GM20000 (cell line): ENCODE data around the gene FOSL2.
"Not testable (repeated sequence)": the region's sequence is repeated elsewhere in the genome, so short reads cannot be mapped to it uniquely, and the experiment has no call there.

Experiments
- DNase-seq: peaks from one replicate; pipeline ENCODE4 v3.0.0; 2012; ENCODE audit warnings: low spot score
- CTCF ChIP-seq: IDR thresholded peaks from 2 replicates; pipeline ENCODE4 v1.5.1; 2012; ENCODE audit warnings: mild to moderate bottlenecking, control low read depth; ENCODE audit errors: extremely low read depth, missing control alignments

The FOSL2 gene

GRCh38 chr2:28367667-28368356, 24.8 kb upstream of the FOSL2 start:
- DNase-seq = no peak
- TF ChIP-seq CTCF = no peak

- no peak for DNase-seq
- TF ChIP-seq CTCF = no peak
Measured at GRCh38 chr2:28368357-28368798, 24.3 kb upstream of the FOSL2 start.

- no peak for TF ChIP-seq CTCF
- no peak for DNase-seq
Measured at GRCh38 chr2:28369358-28369757, 23.3 kb upstream of the FOSL2 start.

GRCh38 chr2:28370354-28370753, 22.3 kb upstream of the FOSL2 start:
- no peak for TF ChIP-seq CTCF
- DNase-seq = no peak

- not testable (repeated sequence) for DNase-seq
Measured at GRCh38 chr2:28371728-28372127, 20.9 kb upstream of the FOSL2 start.

- no peak for TF ChIP-seq CTCF
- no peak for DNase-seq
Measured at GRCh38 chr2:28373854-28374253, 18.8 kb upstream of the FOSL2 start.

GRCh38 chr2:28374331-28374730, 18.3 kb upstream of the FOSL2 start:
- no peak for TF ChIP-seq CTCF
- DNase-seq = no peak

- TF ChIP-seq CTCF = no peak
- no peak for DNase-seq
Measured at GRCh38 chr2:28375236-28375635, 17.4 kb upstream of the FOSL2 start.
